Left ventricle myocardium inferior (tissue), 1 donor: ENCODE measurements around the gene PROSER1. TPM values are rescaled to one million over a fixed set of nuclear protein-coding genes. Genes with fewer than 3 reads are reported as not detected.

Experiments
- DNase-seq: peaks from one replicate; pipeline ENCODE4 v3.0.0-alpha.2; 2020
- H3K27ac ChIP-seq: fragments of 200-600 bp; replicated peaks from 2 replicates; pipeline ENCODE4 v1.8.0; 2021
- H3K27me3 ChIP-seq: fragments of 200-600 bp; 2 replicates; pipeline ENCODE4 v1.8.0; 2021; ENCODE audit warnings: low read depth
- H3K36me3 ChIP-seq: fragments of 200-600 bp; 2 replicates; pipeline ENCODE4 v1.8.0; 2021
- H3K4me1 ChIP-seq: fragments of 200-600 bp; 2 replicates; pipeline ENCODE4 v1.8.0; 2021
- H3K4me3 ChIP-seq: fragments of 200-600 bp; 2 replicates; pipeline ENCODE4 v1.8.0; 2021; ENCODE audit warnings: mild to moderate bottlenecking, moderate library complexity
- H3K9me3 ChIP-seq: fragments of 200-600 bp; replicated peaks from 2 replicates; pipeline ENCODE4 v1.8.0; 2021
- intact Hi-C: fragments of 100-400 bp; cut with micrococcal nuclease; formaldehyde crosslinking; loops from one replicate; pipeline ENCODE4 v1.11.0; 2022
- total RNA-seq: library from RNA; stranded (reverse); fragmentation: NEBNext Ultra II Directional; extraction: Animal tissue kit (Norgen Biotek cat#: 25700); gene quantifications from one replicate; pipeline ENCODE4 v1.2.1, GENCODE V29; 2021
- TF ChIP-seq, protein P1 (sequence below): fragments of 200-600 bp; IDR thresholded peaks from 2 replicates; pipeline ENCODE4 v1.8.0; 2021; ENCODE audit warnings: antibody characterized with exemption, mild to moderate bottlenecking, borderline replicate concordance
- donor health status: DM: no; HTN: yes; CAD: no; lungs with severe emphysema.

Gene PROSER1
- total RNA-seq, 1 donor from 2014 or later, result 14.2 TPM

DNA sequence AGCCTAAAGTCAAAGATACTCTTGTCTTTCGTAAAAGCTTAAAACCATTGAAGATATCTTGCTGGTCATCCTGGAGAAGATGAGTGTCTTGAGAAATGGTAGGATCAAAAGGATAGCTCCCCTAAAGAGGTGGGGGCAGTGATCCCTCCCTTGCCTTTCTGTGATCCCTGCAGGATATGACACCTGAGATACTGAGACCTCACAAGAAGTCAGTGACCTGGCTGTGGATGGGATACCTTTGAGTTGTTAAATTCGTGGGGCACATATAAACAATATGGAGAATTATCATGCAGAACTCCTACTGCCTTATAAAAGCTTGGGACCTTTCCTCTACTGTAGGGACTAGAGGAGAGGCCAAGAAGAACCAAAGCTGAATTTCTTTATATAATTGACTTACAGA, 68.7 kb downstream of the PROSER1 start:
- intact Hi-C loops, result no loop called here
- H3K36me3 ChIP-seq, result no peaks in the 10 kb centered on the region
- H3K4me3 ChIP-seq, result no peak overlapping the region
- H3K27me3 ChIP-seq, result peaks cover 21% of the 10 kb centered on the region
- TF ChIP-seq, protein P1, sequence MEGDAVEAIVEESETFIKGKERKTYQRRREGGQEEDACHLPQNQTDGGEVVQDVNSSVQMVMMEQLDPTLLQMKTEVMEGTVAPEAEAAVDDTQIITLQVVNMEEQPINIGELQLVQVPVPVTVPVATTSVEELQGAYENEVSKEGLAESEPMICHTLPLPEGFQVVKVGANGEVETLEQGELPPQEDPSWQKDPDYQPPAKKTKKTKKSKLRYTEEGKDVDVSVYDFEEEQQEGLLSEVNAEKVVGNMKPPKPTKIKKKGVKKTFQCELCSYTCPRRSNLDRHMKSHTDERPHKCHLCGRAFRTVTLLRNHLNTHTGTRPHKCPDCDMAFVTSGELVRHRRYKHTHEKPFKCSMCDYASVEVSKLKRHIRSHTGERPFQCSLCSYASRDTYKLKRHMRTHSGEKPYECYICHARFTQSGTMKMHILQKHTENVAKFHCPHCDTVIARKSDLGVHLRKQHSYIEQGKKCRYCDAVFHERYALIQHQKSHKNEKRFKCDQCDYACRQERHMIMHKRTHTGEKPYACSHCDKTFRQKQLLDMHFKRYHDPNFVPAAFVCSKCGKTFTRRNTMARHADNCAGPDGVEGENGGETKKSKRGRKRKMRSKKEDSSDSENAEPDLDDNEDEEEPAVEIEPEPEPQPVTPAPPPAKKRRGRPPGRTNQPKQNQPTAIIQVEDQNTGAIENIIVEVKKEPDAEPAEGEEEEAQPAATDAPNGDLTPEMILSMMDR, result no peak
- H3K9me3 ChIP-seq, result no peaks in the 10 kb centered on the region
- no peak for DNase-seq
- H3K27ac ChIP-seq, result no peak overlapping the region
- H3K4me1 ChIP-seq, result no peaks in the 10 kb centered on the region

DNA sequence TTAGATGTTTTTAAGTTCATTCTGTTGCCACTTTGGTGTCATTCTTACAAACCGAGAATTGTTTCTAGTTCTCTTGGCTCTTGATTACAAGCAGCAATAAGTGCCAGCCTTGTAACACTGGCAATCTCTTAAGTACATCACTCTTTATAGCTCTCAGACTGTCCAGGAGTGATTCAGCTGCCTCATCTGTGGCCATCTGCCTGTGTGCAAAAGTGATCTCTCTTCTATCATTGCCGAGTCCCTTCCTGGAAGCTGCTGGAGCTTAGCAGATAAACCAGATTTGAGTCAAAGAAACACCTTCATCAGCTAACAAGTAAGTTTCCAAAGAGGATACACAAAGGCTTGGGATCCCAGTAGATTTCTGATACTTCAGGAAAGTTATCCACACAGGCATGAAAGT, 70.4 kb downstream of the PROSER1 start:
- Histone ChIP-seq H3K27ac (no peak overlapping the region), H3K4me3 (no peak overlapping the region), H3K27me3 (peaks cover 27% of the 10 kb centered on the region), H3K4me1 (no peaks in the 10 kb centered on the region), H3K9me3 (no peaks in the 10 kb centered on the region), H3K36me3 (no peaks in the 10 kb centered on the region)
- TF ChIP-seq, protein P1, result no peak
- no peak for DNase-seq
- intact Hi-C loops, result no loop called here

- DNase-seq, result no peak
- TF ChIP-seq, protein P1, result no peak
- H3K4me3 ChIP-seq, result no peak overlapping the region
- H3K36me3 ChIP-seq, result no peaks in the 10 kb centered on the region
- H3K9me3 ChIP-seq, result no peaks in the 10 kb centered on the region
- no peak overlapping the region for H3K27ac ChIP-seq
- no peaks in the 10 kb centered on the region for H3K4me1 ChIP-seq
- H3K27me3 ChIP-seq, result peaks cover 33% of the 10 kb centered on the region
- intact Hi-C loops, result no loop called here
Measured at GRCh38 chr13:38965281-38965680, 72.6 kb downstream of the PROSER1 start.

DNA sequence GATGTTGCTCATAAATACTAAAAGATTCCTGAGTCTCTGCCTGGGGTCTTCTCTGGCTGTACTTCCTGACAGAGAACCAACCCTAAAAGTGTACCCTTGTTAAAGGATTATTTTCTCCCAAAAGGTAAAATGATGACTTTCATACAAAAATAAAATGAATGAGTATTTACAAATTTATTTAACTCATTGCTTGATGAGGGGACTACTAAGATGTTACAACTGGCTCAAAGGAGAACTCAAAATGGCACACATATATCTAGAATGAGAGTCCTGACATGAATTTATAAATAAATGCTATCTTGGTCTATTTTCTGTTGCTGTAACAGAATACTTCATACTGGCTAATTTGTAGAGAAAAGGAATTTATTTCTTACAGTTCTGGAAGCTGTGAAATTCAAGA, 77.7 kb downstream of the PROSER1 start:
- H3K4me1 ChIP-seq, result no peaks in the 10 kb centered on the region
- H3K4me3 ChIP-seq, result no peak overlapping the region
- no peaks in the 10 kb centered on the region for H3K36me3 ChIP-seq
- no peak overlapping the region for H3K27ac ChIP-seq
- intact Hi-C loops, result loop anchor here (5.0 kb wide), 1 partner anchor 563 kb away; no protein-coding TSS in a partner anchor
- TF ChIP-seq, protein P1, result no peak
- H3K9me3 ChIP-seq, result no peaks in the 10 kb centered on the region
- DNase-seq, result no peak
- peaks cover 14% of the 10 kb centered on the region for H3K27me3 ChIP-seq

Other genes starting within 250 kb of the PROSER1 start
- not detected for gene STOML3, start 47.3 kb downstream of the PROSER1 start, total RNA-seq
- 11.8 TPM for gene NHLRC3, start 367 bp upstream of the PROSER1 start, total RNA-seq